GM21528 (cell line): Measurements from ENCODE around the gene XXYLT1.

Source experiments
- ATAC-seq: cut with Tn5 transposase; IDR thresholded peaks from one replicate; pipeline ENCODE4 v1.9.1; 2021; ENCODE audit warnings: mild to moderate bottlenecking, moderate library complexity; ENCODE audit not compliant: unreplicated experiment, low FRiP score

The XXYLT1 gene

DNA sequence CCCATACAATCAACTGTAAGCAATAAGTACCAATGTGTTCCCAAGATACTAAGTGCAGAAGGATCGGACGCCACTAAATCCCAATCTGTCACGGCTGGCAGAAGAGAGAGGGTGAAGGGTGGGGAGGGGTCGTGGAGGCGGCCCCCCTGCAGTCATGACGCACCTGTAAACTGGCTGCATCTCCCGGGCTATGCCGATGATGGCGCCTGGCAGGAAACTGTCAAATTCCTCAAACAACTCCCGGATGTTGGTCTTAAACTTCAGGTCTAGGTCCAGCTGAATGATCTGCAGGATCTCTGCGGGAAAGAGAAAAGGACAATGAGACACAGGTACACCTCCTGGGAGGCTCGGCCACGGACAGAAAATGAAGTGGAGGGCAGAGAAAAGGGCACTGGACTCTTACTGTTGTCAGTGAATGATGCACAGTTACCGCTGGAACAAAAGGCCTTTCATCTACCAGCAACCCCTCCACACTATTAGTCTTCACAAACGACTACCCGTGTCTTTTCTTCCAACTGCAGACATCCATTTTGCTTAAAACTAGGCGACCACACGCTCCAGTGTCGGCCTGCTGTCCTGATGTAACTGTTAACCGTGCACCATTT lies 114.6 kb downstream of the XXYLT1 start:
- no peak for ATAC-seq

DNA sequence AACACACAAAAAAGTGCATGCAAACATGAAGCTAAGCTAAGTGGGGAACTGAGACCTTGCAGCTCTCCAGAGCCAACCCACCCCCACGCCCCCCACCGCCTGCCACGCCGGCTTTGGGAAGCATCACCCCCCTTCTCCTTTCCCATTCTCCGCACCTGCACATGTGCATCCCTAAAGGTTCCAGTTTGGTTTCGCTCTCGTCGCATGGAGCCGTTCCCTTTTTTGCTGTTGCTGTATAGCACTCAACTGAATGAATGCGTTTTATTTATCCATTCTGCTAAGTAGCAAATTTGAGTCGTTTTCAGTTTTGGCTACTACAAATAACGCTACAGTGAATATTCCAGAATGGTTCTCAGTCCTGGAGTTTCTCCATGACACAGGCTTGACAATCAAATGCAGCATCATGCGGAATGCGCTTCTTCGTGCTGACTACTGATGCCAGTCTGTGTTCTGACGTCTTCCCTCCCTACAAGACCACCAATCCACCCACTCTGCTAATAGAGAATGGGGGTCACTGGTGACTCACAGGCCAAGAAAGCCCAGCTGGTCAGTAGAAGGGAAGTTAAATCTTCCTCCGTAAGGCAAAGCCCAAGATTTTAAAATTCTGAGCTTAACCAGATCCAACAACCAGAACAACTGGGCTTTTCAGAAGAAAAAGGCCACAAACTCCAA lies 115.3 kb downstream of the XXYLT1 start:
- ATAC-seq = no peak

GRCh38 chr3:195154793-195155535 lies 116.0 kb downstream of the XXYLT1 start:
- ATAC-seq = no peak

DNA sequence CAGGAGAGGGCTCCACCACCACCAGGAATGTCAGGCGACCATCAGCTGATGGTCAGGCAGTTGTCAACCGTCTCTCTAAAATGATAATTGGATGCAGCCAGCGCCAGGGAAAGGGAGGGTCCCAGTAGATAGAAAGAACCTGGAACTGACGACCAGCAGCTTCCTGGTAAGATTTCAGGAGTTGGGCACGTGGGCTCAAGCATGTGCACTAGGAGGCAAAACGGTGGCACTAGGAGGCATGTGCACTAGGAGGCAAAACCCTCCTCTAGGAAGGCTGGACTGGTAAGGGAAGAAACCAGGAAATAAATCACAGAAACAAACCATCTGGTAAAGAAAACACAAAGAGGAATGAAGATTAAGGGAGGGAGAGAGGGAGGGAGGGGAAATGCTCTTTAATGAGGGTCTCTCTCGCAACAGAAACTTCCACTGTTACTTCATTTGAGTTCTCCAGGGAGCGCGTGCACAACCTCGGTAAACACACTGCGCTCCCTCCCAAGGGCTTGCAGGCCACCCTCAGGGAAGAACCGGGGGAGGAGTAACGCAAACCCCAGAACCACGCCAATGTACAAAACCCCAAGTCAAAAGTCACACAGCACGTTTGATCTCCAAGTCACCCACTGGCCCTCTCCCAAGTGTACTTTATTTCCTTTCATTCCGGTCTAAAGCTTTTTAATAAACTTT lies 116.7 kb downstream of the XXYLT1 start:
- no peak for ATAC-seq

GRCh38 chr3:195153653-195154052 lies 117.3 kb downstream of the XXYLT1 start:
- ATAC-seq = no peak

DNA sequence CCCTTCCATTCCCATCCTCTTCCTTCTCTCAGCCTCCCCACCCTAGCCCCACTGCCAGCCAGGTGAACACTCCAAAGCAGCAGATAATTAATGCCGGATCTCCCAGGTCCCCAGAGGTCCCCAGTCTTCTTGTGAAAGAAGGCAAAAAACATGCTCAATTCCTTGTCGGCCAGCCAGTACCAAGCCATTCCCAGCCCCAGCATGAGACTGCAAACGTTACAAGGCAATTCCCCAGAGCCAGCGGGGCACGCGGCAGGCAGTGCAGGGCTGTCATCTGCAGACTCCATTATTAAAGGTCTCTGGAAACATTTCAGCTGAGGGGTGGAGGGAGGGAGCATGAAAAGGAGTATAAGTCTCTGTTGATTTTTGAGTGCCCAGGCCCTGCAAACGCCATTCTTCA lies 117.8 kb downstream of the XXYLT1 start:
- no peak for ATAC-seq

GRCh38 chr3:195151866-195152541 lies 119.0 kb downstream of the XXYLT1 start:
- ATAC-seq = no peak

GRCh38 chr3:195151402-195151801 lies 119.6 kb downstream of the XXYLT1 start:
- ATAC-seq = no peak

GRCh38 chr3:195150181-195151118 lies 120.5 kb downstream of the XXYLT1 start:
- no peak for ATAC-seq

DNA sequence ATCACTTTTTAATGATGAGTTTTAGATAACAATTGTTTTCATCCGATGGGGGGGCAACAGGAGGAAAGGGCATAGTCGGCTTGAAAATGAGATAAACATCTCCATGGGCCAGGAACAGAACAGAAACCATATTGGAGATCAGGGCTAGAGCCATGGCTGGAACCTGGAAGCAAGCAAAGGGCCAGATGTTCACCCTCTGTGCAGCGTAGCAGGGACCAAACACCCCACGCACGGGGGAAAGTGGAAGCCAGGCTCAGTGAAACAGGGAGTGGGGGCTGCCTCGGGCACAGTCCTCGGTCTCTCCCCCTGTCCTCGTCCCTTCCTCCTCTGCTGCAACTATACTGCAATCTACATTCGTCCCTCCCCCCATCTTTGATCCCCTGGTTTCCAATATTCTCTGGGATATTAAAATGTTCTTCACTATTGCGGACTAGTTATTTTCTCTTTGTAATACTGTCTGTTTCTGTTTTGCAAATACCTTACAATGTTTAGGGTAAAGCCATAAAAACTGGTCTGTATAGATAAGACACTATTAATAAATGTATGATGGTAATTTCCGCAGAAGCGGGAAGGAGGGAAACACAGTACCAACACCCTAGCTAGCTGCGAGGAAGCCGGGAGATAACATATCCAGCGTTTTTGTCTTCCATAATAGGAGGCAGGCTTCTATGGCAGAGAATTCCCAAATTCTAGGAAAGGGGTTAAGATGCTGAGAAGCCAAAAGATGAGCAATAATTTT lies 121.5 kb downstream of the XXYLT1 start:
- no peak for ATAC-seq

- no peak for ATAC-seq
Measured at GRCh38 chr3:195148549-195148948, 122.4 kb downstream of the XXYLT1 start.

DNA sequence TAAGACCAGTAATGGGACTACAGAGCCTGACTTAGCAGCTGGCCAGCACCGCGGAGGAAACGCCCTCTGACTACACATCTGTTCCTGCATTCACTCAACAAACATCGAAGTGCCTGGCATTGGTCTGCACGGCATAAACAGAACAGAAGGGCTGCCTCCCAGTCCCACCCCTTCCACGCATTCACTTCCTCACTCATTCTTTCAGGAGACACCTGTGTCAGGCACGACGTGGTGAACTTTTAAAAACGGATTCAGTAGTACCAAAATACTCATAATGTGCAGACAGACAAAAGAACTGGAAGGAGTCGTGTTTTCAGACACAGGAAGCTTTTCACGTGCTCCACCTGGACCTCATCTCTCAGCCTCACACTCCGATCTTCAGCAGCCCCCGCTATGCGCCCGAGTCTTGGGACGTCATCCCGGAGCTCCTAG lies 123.3 kb downstream of the XXYLT1 start:
- ATAC-seq = peak; percentile 88

DNA sequence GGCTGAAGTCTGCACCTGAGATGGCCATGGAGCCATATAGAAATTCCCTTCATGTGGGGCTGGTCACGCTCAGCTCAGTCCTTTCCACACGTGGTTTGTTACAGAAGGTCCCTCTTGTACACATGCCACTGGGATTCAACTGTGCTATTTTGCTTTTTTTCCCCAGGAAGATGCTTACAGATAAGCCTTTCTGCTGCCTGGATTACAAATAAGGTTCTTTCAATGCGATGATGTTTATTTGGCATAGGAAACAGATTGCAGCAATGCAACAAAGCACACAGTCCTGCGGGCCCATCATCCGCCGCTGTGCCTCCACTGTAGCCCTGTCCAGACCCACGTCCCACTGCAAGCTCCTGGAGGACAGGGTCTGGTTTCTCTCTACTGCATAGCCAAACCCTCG lies 124.8 kb downstream of the XXYLT1 start:
- no peak for ATAC-seq

DNA sequence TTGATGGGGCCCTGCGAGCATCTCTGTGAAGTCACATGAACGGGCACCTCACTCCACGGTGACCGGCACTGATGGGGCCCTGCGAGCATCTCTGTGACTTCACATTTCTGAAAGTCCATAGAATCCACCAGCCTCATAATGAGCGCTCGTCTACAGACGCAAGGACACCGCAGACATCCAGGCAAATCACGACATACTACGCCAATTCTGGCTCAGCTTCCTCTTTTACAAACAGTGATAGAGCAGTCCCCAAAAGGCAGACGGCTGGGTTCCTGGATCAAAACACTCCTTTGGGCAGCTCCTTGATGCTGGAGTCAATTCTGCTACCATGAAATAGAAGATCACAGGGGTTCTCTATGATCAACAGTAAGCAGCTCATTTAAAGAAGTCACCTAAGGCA lies 125.4 kb downstream of the XXYLT1 start:
- ATAC-seq = no peak

GRCh38 chr3:195143221-195143620 lies 127.7 kb downstream of the XXYLT1 start:
- ATAC-seq = no peak

- ATAC-seq = no peak
Measured at GRCh38 chr3:195142519-195142918, 128.4 kb downstream of the XXYLT1 start.

DNA sequence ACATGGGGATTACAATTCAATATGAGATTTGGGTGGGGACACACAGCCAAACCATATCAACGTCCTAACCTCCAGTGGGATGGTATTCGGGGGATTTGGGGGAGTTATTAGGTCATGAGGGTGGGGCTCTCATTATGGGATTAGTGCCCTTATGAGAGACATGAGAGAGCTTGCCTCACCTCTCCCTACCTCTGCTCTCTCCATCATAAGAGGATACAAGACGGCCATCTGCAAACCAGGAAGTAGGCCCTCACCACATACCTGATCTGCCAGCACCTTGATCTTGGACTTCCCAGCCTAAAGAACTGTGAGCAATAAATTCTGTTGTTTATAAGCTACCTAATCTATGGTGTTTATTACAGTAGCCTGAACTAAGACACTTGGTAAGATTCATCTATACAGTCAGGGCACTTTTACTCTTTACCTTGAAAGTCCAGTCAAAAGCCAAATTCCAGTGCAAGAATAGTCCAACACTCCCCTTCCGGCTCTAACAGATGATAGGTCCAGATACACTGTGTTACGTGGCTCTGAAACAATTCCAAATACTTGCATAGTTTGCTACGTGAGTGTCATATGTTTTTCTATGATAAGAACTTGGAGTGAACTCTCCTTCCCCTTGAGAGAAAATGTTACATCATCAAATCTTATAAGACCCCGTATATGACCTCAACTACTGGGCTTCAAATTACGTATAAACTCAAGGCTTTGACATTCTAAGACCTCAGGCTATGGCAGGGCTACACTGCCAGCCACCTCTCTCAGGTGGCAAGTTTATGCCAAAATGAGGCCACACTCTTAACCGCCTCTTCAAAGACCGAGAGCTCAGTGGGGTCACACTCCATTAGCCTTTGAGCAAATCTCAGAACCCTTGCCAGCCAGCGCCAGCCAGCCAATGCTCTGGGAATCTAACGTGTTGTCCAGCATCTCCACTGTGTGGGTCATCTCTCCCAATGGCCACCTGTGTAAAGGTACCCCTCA lies 129.9 kb downstream of the XXYLT1 start:
- ATAC-seq = no peak

- ATAC-seq = no peak
Measured at GRCh38 chr3:195140410-195140809, 130.5 kb downstream of the XXYLT1 start.
